Upper lobe of left lung (tissue), 4 donors: Measurements from ENCODE around the gene EFNA5.

Source experiments
- EP300 ChIP-seq, 4 donors: sonication (generic); formaldehyde crosslinking; IDR thresholded peaks; one replicate each; pipeline ENCODE4 v1.5.1; 2017; ENCODE audit warnings: antibody characterized with exemption in 4 of 4, control low read depth in 2 of 4
- POLR2A ChIP-seq, 4 donors: fragments of 450-650 bp; IDR thresholded peaks; one replicate each; pipeline ENCODE4 v1.5.1; 2016 to 2017; ENCODE audit warnings: antibody characterized with exemption in 4 of 4, mild to moderate bottlenecking in 2 of 4
- POLR2AphosphoS5 ChIP-seq, 2 donors: sonication (generic); formaldehyde crosslinking; IDR thresholded peaks; one replicate each; pipeline ENCODE4 v1.5.1; 2017; ENCODE audit warnings: antibody characterized with exemption in 2 of 2
- TF ChIP-seq, protein P1 (sequence below), 6 experiments: fragments of 450-650 bp in 4 of 6; fragments of 200-600 bp in 2 of 6; sonication (generic) in 2 of 6; IDR thresholded peaks; one replicate each; pipeline ENCODE4 v1.5.1; 2016 to 2019; ENCODE audit warnings: antibody characterized with exemption in 6 of 6

DNA sequence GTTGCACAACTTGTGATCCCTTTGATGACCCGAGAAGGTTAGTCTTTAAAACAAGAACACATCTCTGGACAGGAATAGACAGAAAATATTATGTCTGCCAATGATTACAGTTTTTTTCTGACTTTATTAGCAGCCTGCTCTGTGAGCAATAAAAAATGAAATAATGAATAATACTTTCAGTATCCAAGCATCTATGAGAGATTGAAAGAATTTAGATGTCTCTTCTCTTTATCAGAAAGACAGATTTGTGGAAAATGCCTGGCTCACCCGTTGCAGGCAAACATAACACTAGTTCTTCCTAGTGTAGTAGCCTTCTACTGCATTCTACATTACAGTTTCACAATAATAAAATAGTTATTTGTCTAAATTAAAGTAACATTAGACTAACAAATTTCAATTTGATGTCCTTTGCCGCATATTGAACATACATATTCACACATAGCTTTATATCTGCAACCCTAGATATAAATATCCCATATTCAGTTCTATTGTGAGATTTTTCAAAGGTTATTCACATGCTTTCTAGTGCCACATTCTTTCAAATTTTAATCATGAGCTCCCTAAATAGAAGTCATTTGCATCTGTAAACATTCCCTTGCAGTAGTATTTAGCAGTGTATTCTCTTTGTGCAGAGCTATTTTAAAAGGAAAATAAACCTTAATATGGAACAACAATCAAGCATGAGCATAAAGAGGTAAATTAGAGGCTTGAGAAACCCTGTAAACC lies 267.3 kb downstream of the EFNA5 start:
- TF ChIP-seq POLR2A (IDR thresholded peaks at IDR 0.05) = no peak
- TF ChIP-seq EP300 (IDR thresholded peaks at IDR 0.05) = no peak
- TF ChIP-seq, protein P1, sequence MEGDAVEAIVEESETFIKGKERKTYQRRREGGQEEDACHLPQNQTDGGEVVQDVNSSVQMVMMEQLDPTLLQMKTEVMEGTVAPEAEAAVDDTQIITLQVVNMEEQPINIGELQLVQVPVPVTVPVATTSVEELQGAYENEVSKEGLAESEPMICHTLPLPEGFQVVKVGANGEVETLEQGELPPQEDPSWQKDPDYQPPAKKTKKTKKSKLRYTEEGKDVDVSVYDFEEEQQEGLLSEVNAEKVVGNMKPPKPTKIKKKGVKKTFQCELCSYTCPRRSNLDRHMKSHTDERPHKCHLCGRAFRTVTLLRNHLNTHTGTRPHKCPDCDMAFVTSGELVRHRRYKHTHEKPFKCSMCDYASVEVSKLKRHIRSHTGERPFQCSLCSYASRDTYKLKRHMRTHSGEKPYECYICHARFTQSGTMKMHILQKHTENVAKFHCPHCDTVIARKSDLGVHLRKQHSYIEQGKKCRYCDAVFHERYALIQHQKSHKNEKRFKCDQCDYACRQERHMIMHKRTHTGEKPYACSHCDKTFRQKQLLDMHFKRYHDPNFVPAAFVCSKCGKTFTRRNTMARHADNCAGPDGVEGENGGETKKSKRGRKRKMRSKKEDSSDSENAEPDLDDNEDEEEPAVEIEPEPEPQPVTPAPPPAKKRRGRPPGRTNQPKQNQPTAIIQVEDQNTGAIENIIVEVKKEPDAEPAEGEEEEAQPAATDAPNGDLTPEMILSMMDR (IDR thresholded peaks at IDR 0.05) = no peak
- TF ChIP-seq POLR2AphosphoS5 (IDR thresholded peaks at IDR 0.05) = no peak
